ENCODE data around the gene PAQR4. TPM values are rescaled to one million over a fixed set of nuclear protein-coding genes. Genes with fewer than 3 reads are reported as not detected.

Gene PAQR4
- polyA plus RNA-seq, 1 donor from 2014 or later: 1.9 TPM

GRCh38 chr16:2953706-2954627 lies 15.2 kb upstream of the PAQR4 start:
- H3K4me3 Mint-ChIP-seq: peak overlapping the region in 1 of 4 donors; percentile 9
- no peaks in the 10 kb centered on the region for H3K9me3 Mint-ChIP-seq
- peaks cover 2 to 12% (median 4%) of the 10 kb centered on the region in 3 donors for H3K4me1 Mint-ChIP-seq
- H3K27ac Mint-ChIP-seq: peak overlapping the region; percentile 32 to 76 (median 74)
- peaks cover 31% of the 10 kb centered on the region for H3K27me3 Mint-ChIP-seq
- no peaks in the 10 kb centered on the region for H3K36me3 Mint-ChIP-seq

GRCh38 chr16:2954656-2955381 lies 14.3 kb upstream of the PAQR4 start:
- Mint-ChIP-seq H3K4me3 (no peak overlapping the region), H3K27ac (no peak overlapping the region), H3K36me3 (no peaks in the 10 kb centered on the region), H3K27me3 (peaks cover 35% of the 10 kb centered on the region), H3K4me1 (peaks cover 2 to 12% (median 4%) of the 10 kb centered on the region in 3 donors), H3K9me3 (no peaks in the 10 kb centered on the region)

- Mint-ChIP-seq H3K9me3 (no peaks in the 10 kb centered on the region), H3K27me3 (peaks cover 35% of the 10 kb centered on the region), H3K36me3 (no peaks in the 10 kb centered on the region), H3K4me1 (peaks cover 2 to 12% (median 4%) of the 10 kb centered on the region in 3 donors), H3K27ac (no peak overlapping the region), H3K4me3 (no peak overlapping the region)
These were observed 13.7 kb upstream of the PAQR4 start for GRCh38 chr16:2955438-2955778.

- H3K4me3 Mint-ChIP-seq: no peak overlapping the region
- no peak overlapping the region for H3K27ac Mint-ChIP-seq
- H3K9me3 Mint-ChIP-seq: no peaks in the 10 kb centered on the region
- H3K36me3 Mint-ChIP-seq: no peaks in the 10 kb centered on the region
- peaks cover 2 to 12% (median 4%) of the 10 kb centered on the region in 3 donors for H3K4me1 Mint-ChIP-seq
- peaks cover 38% of the 10 kb centered on the region for H3K27me3 Mint-ChIP-seq
These were observed 13.2 kb upstream of the PAQR4 start for GRCh38 chr16:2955779-2956578.

- Mint-ChIP-seq H3K4me3 (no peak overlapping the region), H3K4me1 (peaks cover 2 to 12% (median 4%) of the 10 kb centered on the region in 3 donors), H3K27ac (peak overlapping the region in 1 of 3 donors; percentile 48), H3K36me3 (no peaks in the 10 kb centered on the region), H3K9me3 (no peaks in the 10 kb centered on the region), H3K27me3 (peaks cover 39% of the 10 kb centered on the region)
These were observed 12.6 kb upstream of the PAQR4 start for GRCh38 chr16:2956579-2956956.

- Mint-ChIP-seq H3K9me3 (no peaks in the 10 kb centered on the region), H3K27me3 (peaks cover 36% of the 10 kb centered on the region), H3K36me3 (no peaks in the 10 kb centered on the region), H3K4me1 (peaks cover 4 to 10% (median 6%) of the 10 kb centered on the region in 3 donors), H3K4me3 (no peak overlapping the region), H3K27ac (peak overlapping the region in 1 of 3 donors; percentile 35)
These were observed 9.9 kb upstream of the PAQR4 start for GRCh38 chr16:2959206-2959605.

GRCh38 chr16:2960183-2961010 lies 8.8 kb upstream of the PAQR4 start:
- Mint-ChIP-seq H3K27ac (no peak overlapping the region), H3K4me3 (peak overlapping the region in 2 of 4 donors; percentile 3 to 17), H3K9me3 (no peaks in the 10 kb centered on the region), H3K27me3 (peaks cover 38% of the 10 kb centered on the region), H3K36me3 (no peaks in the 10 kb centered on the region), H3K4me1 (peaks cover 8 to 11% (median 9%) of the 10 kb centered on the region in 3 donors)

GRCh38 chr16:2962334-2963073 lies 6.6 kb upstream of the PAQR4 start:
- H3K4me3 Mint-ChIP-seq: peak overlapping the region; percentile 25 to 81 (median 60)
- H3K36me3 Mint-ChIP-seq: no peaks in the 10 kb centered on the region
- no peaks in the 10 kb centered on the region for H3K9me3 Mint-ChIP-seq
- peaks cover 27% of the 10 kb centered on the region for H3K27me3 Mint-ChIP-seq
- H3K4me1 Mint-ChIP-seq: peaks cover 4 to 10% (median 10%) of the 10 kb centered on the region in 3 donors
- no peak overlapping the region for H3K27ac Mint-ChIP-seq

GRCh38 chr16:2963074-2963722 lies 6.0 kb upstream of the PAQR4 start:
- Mint-ChIP-seq H3K27ac (no peak overlapping the region), H3K4me3 (peak overlapping the region; percentile 25 to 86 (median 76))

GRCh38 chr16:2963723-2964474 lies 5.2 kb upstream of the PAQR4 start, which contains the start of gene KREMEN2:
TSS of gene KREMEN2 (plus strand) at chr16:2964275. CDS start at chr16:2964521, 246 bp downstream.
- H3K36me3 Mint-ChIP-seq: no peaks in the 10 kb centered on the region

More at GRCh38 chr16:2963074-2963722, 6.0 kb upstream of the PAQR4 start:
- Mint-ChIP-seq H3K9me3 (peaks cover 0 to 1% (median 0%) of the 10 kb centered on the region in 3 donors), H3K36me3 (no peaks in the 10 kb centered on the region), H3K4me1 (peaks cover 7 to 14% (median 12%) of the 10 kb centered on the region in 3 donors), H3K27me3 (peaks cover 31% of the 10 kb centered on the region)

GRCh38 chr16:2964475-2965336 lies 4.4 kb upstream of the PAQR4 start:
- Mint-ChIP-seq H3K27ac (peak overlapping the region in 1 of 3 donors; percentile 74), H3K4me1 (peaks cover 15 to 18% (median 15%) of the 10 kb centered on the region in 3 donors), H3K4me3 (peak overlapping the region; percentile 71 to 93 (median 84)), H3K27me3 (peaks cover 28% of the 10 kb centered on the region), H3K36me3 (no peaks in the 10 kb centered on the region), H3K9me3 (peaks cover 0 to 2% (median 0%) of the 10 kb centered on the region in 3 donors)

More at GRCh38 chr16:2963723-2964474, 5.2 kb upstream of the PAQR4 start, which contains the start of gene KREMEN2:
- Mint-ChIP-seq H3K4me3 (peak within 1 kb of the TSS; percentile 71 to 93 (median 84)), H3K4me1 (peaks cover 14 to 18% (median 15%) of the 10 kb centered on the region in 3 donors), H3K9me3 (peaks cover 0 to 2% (median 0%) of the 10 kb centered on the region in 3 donors), H3K27me3 (peaks cover 32% of the 10 kb centered on the region), H3K27ac (peak within 1 kb of the TSS in 1 of 3 donors; percentile 74)

Measured in IgD-negative memory B cell (primary cell).